ENCODE data around the gene CCDC9B.

DNA sequence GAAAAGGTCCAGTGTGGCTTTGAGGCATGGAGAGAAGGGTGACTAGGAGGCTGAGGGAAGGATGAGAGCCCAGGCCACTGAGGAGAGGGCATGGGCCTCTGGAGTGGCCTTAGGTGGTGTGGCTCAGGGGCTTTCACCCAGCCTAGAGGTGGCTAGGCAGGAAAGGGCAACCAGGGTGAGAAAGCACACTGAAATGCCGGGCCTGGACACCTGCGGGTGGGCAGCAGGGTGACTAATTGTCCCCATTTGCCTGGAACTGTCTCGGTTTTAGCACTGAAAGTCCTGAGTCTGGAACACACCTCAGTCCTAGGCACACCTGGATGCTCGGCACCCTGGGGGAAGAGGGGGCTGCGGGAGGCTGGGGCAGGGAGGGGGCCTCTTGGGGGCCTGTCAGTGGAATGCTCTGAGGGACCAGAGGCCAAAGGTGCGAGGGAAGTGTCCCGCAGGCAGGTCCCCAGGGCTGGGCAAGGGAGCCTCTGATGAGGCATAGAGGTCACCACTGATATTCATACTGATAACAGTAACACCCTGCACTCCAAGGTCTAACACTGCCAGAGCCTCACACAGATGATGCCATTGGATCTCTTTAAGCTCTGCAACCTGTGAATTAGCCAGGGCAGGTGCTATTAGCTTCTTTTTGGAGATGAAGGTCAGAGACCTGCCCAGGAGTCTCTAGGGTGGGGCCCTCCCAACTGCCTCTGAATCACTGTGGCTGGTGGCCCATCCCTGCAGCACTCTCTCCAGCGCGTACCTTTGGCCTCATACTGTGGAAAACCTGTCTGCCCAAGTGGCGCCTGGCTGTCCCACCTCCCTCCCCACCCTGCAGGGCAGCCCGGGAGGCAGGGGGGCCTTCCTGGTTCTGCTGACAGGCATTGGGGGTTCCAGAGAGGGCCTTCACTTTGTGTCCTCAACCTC lies 7.1 kb upstream of the CCDC9B start:
- TF ChIP-seq, protein P1, sequence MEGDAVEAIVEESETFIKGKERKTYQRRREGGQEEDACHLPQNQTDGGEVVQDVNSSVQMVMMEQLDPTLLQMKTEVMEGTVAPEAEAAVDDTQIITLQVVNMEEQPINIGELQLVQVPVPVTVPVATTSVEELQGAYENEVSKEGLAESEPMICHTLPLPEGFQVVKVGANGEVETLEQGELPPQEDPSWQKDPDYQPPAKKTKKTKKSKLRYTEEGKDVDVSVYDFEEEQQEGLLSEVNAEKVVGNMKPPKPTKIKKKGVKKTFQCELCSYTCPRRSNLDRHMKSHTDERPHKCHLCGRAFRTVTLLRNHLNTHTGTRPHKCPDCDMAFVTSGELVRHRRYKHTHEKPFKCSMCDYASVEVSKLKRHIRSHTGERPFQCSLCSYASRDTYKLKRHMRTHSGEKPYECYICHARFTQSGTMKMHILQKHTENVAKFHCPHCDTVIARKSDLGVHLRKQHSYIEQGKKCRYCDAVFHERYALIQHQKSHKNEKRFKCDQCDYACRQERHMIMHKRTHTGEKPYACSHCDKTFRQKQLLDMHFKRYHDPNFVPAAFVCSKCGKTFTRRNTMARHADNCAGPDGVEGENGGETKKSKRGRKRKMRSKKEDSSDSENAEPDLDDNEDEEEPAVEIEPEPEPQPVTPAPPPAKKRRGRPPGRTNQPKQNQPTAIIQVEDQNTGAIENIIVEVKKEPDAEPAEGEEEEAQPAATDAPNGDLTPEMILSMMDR (IDR thresholded peaks at IDR 0.05; ENCODE audit: low read depth, low read length, poor library complexity, severe bottlenecking): no peak
- TF ChIP-seq EZH2phosphoT487 (IDR thresholded peaks at IDR 0.05; ENCODE audit: borderline replicate concordance, low read length): no peak
